Measurements from ENCODE around the gene NRIP2. TPM values are rescaled to one million over a fixed set of nuclear protein-coding genes. Genes with fewer than 3 reads are reported as not detected.

Gene NRIP2
- total RNA-seq, 4 donors from 2014 or later: 0.48 to 4.7 (median 1.9) TPM

DNA sequence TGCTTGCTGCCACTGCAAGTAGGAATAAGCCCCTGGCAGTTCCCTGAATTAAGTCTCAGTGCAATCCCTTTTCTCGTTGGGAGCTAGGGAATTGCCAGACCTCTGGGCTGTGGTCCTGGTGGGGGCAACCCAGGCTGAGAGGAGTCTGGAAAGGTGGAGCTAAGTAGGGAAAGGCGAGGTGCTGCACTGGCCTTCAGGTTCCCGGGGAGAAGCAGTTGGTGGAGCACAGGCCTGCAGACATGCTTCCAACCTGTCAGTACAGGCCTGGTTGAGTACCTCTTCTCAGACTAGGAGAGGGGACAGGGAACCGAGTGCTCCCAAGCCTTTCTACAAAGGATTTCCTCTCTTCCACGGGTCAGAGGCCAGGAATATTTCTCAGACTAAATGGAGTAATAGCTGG, 1.5 kb downstream of the NRIP2 start:
- 32% methylated on average over 5 of the region's 5 CpGs for WGBS
- DNase-seq (ENCODE audit: low spot score in 2 of 2): no peak
- H3K27ac ChIP-seq: no peak overlapping the region
- peaks cover 27% of the 10 kb centered on the region for H3K4me1 ChIP-seq
- no peak for TF ChIP-seq EP300 (IDR thresholded peaks at IDR 0.05)
- TF ChIP-seq, protein P1, sequence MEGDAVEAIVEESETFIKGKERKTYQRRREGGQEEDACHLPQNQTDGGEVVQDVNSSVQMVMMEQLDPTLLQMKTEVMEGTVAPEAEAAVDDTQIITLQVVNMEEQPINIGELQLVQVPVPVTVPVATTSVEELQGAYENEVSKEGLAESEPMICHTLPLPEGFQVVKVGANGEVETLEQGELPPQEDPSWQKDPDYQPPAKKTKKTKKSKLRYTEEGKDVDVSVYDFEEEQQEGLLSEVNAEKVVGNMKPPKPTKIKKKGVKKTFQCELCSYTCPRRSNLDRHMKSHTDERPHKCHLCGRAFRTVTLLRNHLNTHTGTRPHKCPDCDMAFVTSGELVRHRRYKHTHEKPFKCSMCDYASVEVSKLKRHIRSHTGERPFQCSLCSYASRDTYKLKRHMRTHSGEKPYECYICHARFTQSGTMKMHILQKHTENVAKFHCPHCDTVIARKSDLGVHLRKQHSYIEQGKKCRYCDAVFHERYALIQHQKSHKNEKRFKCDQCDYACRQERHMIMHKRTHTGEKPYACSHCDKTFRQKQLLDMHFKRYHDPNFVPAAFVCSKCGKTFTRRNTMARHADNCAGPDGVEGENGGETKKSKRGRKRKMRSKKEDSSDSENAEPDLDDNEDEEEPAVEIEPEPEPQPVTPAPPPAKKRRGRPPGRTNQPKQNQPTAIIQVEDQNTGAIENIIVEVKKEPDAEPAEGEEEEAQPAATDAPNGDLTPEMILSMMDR (IDR thresholded peaks at IDR 0.05): no peak
- no peak for TF ChIP-seq POLR2A (IDR thresholded peaks at IDR 0.05)
- TF ChIP-seq POLR2AphosphoS5 (IDR thresholded peaks at IDR 0.05): no peak
- peaks cover 42% of the 10 kb centered on the region for H3K36me3 ChIP-seq
- no peak overlapping the region for H3K4me3 ChIP-seq
- H3K27me3 ChIP-seq: no peaks in the 10 kb centered on the region
- no peaks in the 10 kb centered on the region for H3K9me3 ChIP-seq

DNA sequence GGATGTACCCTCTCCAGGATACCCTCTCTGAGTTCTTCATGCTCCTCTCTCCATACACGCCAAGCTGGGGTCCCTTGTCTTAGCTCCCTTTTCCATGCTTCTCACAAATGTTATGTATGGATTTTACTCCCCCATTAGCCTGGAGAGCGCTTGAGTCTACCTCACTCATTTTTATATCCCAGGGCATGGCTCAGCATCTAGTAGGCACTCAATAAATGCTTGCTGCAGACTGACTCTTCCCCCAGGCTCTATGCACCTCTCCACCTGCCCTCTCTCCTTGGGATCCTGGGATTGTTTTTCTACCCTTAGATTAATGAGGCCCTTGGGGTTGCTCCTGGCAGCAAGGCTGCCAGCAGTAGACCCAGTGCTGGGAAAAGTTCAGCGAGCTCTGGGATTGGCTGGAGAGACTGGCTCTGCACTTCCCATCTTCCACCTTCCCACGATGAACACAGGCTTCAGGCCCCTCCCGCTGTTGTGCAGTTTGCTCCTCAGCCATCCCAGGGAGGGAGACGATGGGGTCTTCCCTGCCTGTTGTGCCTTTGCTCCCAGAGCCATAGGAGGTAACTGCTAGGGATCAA, 2.2 kb downstream of the NRIP2 start:
- DNase-seq (ENCODE audit: low spot score in 2 of 2): no peak
- Histone ChIP-seq H3K9me3 (no peaks in the 10 kb centered on the region), H3K27ac (no peak overlapping the region), H3K27me3 (no peaks in the 10 kb centered on the region), H3K4me1 (peaks cover 27% of the 10 kb centered on the region), H3K36me3 (peaks cover 45% of the 10 kb centered on the region), H3K4me3 (no peak overlapping the region)
- TF ChIP-seq POLR2A (IDR thresholded peaks at IDR 0.05) (no peak), EP300 (IDR thresholded peaks at IDR 0.05) (no peak), POLR2AphosphoS5 (IDR thresholded peaks at IDR 0.05) (no peak)
- TF ChIP-seq, protein P1 (IDR thresholded peaks at IDR 0.05): no peak
- WGBS: 70% methylated on average over 6 of the region's 6 CpGs

DNA sequence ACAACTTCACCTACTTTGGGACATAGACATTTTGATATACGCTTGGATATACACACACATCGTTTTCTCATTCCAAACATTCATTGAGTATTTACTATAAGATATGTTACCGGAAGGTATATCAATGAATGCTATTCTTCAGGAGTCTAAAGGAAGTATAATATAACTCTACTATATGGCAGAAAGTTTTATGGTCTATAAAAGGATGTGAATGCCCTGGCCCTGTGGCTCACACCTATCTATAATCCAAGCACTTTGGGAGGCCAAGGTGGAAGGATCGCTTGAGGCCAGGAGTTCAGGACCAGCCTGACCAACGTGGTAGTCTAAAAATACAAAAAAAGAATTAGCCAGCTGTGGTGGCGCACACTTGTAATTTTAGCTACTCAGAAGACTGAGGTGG, 5.6 kb downstream of the NRIP2 start:
- H3K9me3 ChIP-seq: no peaks in the 10 kb centered on the region
- DNase-seq (ENCODE audit: low spot score in 2 of 2): no peak
- peaks cover 78% of the 10 kb centered on the region for H3K36me3 ChIP-seq
- 95% methylated on average over 6 of the region's 6 CpGs for WGBS
- H3K27ac ChIP-seq: no peak overlapping the region
- H3K27me3 ChIP-seq: no peaks in the 10 kb centered on the region
- H3K4me1 ChIP-seq: peaks cover 16% of the 10 kb centered on the region
- TF ChIP-seq POLR2AphosphoS5 (IDR thresholded peaks at IDR 0.05) (no peak), EP300 (IDR thresholded peaks at IDR 0.05) (no peak), POLR2A (IDR thresholded peaks at IDR 0.05) (no peak)
- TF ChIP-seq, protein P1 (IDR thresholded peaks at IDR 0.05): no peak
- H3K4me3 ChIP-seq: no peak overlapping the region

DNA sequence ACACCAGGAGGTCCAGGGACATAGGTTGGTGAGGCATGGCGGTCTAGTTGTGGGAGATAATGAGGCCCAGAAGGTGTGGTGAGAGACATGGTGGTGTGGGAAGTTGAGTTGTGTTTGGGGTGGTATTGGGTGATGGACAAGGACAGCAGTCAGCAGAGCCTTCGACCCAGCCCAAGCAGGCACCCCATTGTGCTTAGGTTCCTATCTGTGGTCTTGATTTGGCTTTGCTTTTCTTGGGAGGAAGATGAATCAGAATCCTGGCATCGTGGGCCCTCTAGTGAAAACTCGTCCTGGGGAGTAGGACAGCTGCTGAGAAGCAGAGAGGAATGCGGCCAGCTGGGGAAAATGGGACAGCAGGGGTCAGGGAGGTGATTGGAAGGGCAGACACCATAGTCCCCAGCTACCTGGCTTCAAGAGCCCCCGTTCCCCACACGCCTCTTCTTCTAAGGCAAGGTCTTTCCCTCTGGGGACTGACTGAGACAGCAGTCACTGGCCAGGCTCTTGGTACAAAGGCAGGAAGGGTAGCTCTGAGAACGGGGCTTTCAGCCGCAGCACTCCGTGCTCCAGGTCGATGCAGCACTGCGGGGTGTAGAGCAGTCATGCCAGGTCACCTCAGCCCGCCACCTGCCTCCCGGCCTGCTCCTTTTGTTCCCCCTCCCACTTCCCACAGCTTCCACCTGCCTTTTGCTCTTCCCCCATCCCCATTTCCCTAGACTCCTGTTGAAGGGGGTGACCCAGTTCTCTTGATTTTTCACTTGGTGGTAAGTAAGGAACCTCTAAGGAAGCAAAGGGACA, 7.9 kb downstream of the NRIP2 start:
- peaks cover 100% of the 10 kb centered on the region for H3K36me3 ChIP-seq
- WGBS: 95% methylated on average over 14 of the region's 14 CpGs
- TF ChIP-seq POLR2AphosphoS5 (IDR thresholded peaks at IDR 0.05) (no peak), EP300 (IDR thresholded peaks at IDR 0.05) (no peak), POLR2A (IDR thresholded peaks at IDR 0.05) (no peak)
- TF ChIP-seq, protein P1 (IDR thresholded peaks at IDR 0.05): no peak
- H3K27me3 ChIP-seq: no peaks in the 10 kb centered on the region
- H3K9me3 ChIP-seq: no peaks in the 10 kb centered on the region
- no peaks in the 10 kb centered on the region for H3K4me1 ChIP-seq
- no peak for DNase-seq (ENCODE audit: low spot score in 2 of 2)
- H3K27ac ChIP-seq: no peak overlapping the region
- no peak overlapping the region for H3K4me3 ChIP-seq

DNA sequence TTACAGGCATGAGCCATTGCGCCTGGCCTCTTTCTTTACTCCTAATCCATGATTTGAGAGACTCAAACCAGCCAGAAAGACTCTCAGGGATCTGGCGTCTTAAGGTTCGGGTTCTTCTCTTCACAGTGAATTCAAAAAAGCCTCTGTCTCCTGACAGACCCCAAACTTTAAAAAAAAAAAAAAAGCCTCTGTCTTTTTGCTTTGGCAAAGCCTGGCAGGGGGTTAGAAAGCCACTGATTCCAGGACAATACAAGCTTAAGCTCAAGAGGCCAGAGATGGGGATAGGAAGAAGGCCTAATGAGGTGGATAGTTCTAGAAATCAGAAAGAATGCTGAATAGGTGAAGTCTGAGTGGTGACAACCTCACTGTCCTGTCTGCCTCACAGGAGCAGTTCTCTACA, 8.8 kb downstream of the NRIP2 start:
- no peaks in the 10 kb centered on the region for H3K9me3 ChIP-seq
- no peak overlapping the region for H3K27ac ChIP-seq
- TF ChIP-seq POLR2AphosphoS5 (IDR thresholded peaks at IDR 0.05): no peak
- TF ChIP-seq POLR2A (IDR thresholded peaks at IDR 0.05): no peak
- TF ChIP-seq, protein P1 (IDR thresholded peaks at IDR 0.05): no peak
- no peak for TF ChIP-seq EP300 (IDR thresholded peaks at IDR 0.05)
- DNase-seq (ENCODE audit: low spot score in 2 of 2): no peak
- no peaks in the 10 kb centered on the region for H3K4me1 ChIP-seq
- 96% methylated on average over 3 of the region's 3 CpGs for WGBS
- H3K4me3 ChIP-seq: no peak overlapping the region
- H3K27me3 ChIP-seq: no peaks in the 10 kb centered on the region
- H3K36me3 ChIP-seq: peaks cover 100% of the 10 kb centered on the region

Measured in suprapubic skin (tissue), 4 donors.